ENCODE data around the gene KLC3. TPM values are rescaled to one million over a fixed set of nuclear protein-coding genes. Genes with fewer than 3 reads are reported as not detected.

KLC3 gene
- total RNA-seq, 1 experiment from 2014 or later = 4.8 TPM

- Histone ChIP-seq H4K5ac (ENCODE audit: insufficient read length, low read depth, low read length) (no peak overlapping the region), H3K18ac (ENCODE audit: insufficient read length, low read depth, low read length) (no peak overlapping the region), H2BK15ac (ENCODE audit: low read depth, low read length) (no peak overlapping the region), H3K23ac (ENCODE audit: insufficient read length, low read depth, low read length) (no peak overlapping the region), H3K27ac (ENCODE audit: insufficient read length, low read depth, low read length) (no peak overlapping the region), H3K9ac (ENCODE audit: extremely low read depth, insufficient read length, low read length) (no peak overlapping the region), H3K56ac (ENCODE audit: insufficient read length, low read depth, low read length) (no peak overlapping the region), H3K4me1 (ENCODE audit: insufficient read depth, low read length) (0 out of 2 replicates have a peak, but pooled peaks cover 2% of the 10 kb centered on the region), H2BK120ac (ENCODE audit: low read depth, low read length, poor library complexity, severe bottlenecking) (no peak overlapping the region), H2AK5ac (ENCODE audit: insufficient read length, low read length) (no peak overlapping the region), H3K23me2 (ENCODE audit: insufficient read length, low read depth, low read length, poor library complexity, severe bottlenecking) (peaks cover 2% of the 10 kb centered on the region), H3K79me2 (ENCODE audit: insufficient read depth, low read length) (no peaks in the 10 kb centered on the region), H2BK20ac (ENCODE audit: low read depth, low read length, poor library complexity, severe bottlenecking) (no peak overlapping the region), H3T11ph (ENCODE audit: low read length) (no peak overlapping the region), H3K9me3 (ENCODE audit: control insufficient read depth, low read depth, low read length) (no peaks in the 10 kb centered on the region), H3K4me2 (ENCODE audit: insufficient read depth, insufficient read length, low read length) (no peak overlapping the region), H3K14ac (ENCODE audit: insufficient read depth, low read length) (no peak overlapping the region), H2AFZ (ENCODE audit: low read length) (no peak overlapping the region), H3K27me3 (ENCODE audit: insufficient read depth, low read length) (no peaks in the 10 kb centered on the region), H4K20me1 (ENCODE audit: control insufficient read depth, insufficient read depth, insufficient read length) (peaks cover 2% of the 10 kb centered on the region), H3K79me1 (ENCODE audit: insufficient read depth, low read depth, low read length, poor library complexity, severe bottlenecking) (no peaks in the 10 kb centered on the region), H2BK5ac (ENCODE audit: insufficient read length, low read length) (no peak overlapping the region), H4K91ac (ENCODE audit: insufficient read length, low read depth, low read length) (no peak overlapping the region), H2BK12ac (ENCODE audit: insufficient read length, low read depth, low read length) (no peak overlapping the region), H4K8ac (replicated peaks; ENCODE audit: insufficient read length, low read depth, low read length) (no peak overlapping the region), H3K4ac (ENCODE audit: low read depth, low read length) (no peak overlapping the region)
- TF ChIP-seq CTCF (conservative IDR thresholded peaks at IDR 0.05) = no peak
- peaks cover 2% of the 10 kb centered on the region for H3K27me3 Mint-ChIP-seq (ENCODE audit: low read depth)
- no peak overlapping the region; a peak in 1 of 7 replicates for H3K27ac Mint-ChIP-seq
- no peaks in the 10 kb centered on the region for H3K9me3 Mint-ChIP-seq
- DNase-seq = no peak
- H3K4me3 Mint-ChIP-seq = no peak overlapping the region
- WGBS (ENCODE audit: extremely low coverage, insufficient read length, low lambda C conversion rate) = no CpG with 5 or more reads among the region's 25 CpGs
- peaks cover 8 to 20% of the 10 kb centered on the region in 2 experiments; a peak in 3 of 4 replicates for H3K4me1 Mint-ChIP-seq
- peaks cover 15 to 38% (median 33%) of the 10 kb centered on the region in 3 experiments; a peak in 6 of 7 replicates for H3K36me3 Mint-ChIP-seq (ENCODE audit: insufficient read depth in 1 of 3, low read depth in 3 of 3)
These were observed 7.2 kb downstream of the KLC3 start for GRCh38 chr19:45347570-45348366.

All from H9 (cell line).